Measurements from ENCODE around the gene PTGER4.

PTGER4 gene

DNA sequence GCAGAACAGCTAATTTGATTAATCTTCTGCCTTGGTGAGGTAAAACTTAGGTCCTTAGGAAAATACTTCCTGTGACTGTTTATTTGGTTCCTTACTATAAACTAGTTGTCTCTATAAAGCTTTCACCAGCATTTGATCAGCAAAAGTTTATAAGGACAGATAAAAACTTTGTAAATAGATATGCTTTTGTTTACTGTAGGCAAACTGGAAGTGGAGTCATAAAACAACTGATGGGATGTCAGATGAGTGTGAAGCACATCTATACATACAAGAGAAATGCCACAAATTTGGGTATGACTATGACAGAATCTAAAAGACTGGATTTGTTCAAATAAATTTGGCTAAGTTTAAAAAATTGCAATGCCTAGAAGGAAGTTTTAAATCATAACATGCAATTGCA lies 5.5 kb downstream of the PTGER4 start:
- no peaks in the 10 kb centered on the region for H3K36me3 ChIP-seq (ENCODE audit: insufficient read depth)

DNA sequence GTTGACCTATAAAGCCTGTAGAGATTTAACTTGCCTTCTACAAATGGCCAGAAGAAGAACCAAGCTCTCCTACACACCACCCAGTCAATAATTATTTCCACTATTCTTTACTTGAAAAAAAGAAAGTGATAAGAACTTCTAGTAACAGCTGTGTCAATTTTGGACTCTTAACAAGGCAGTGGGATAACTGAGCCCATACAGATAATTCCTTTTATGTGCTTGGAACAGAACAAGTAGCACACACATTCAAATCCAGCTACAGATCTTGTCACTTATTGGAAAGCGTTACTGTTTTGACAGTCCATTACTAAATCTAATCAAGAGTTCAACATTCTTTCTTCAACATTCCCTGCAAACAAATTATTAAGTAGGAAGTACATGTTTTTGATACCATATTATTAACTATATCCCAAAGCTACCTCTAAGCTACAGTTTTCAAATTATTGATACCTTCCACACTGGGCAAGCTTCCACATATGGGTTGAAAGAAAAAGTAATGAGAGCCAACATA lies 6.3 kb downstream of the PTGER4 start:
- peaks cover 58% of the 10 kb centered on the region for H3K4me1 ChIP-seq (ENCODE audit: low read depth, poor library complexity, severe bottlenecking)
- no peak overlapping the region for H3K9ac ChIP-seq
- TF ChIP-seq, protein P1, sequence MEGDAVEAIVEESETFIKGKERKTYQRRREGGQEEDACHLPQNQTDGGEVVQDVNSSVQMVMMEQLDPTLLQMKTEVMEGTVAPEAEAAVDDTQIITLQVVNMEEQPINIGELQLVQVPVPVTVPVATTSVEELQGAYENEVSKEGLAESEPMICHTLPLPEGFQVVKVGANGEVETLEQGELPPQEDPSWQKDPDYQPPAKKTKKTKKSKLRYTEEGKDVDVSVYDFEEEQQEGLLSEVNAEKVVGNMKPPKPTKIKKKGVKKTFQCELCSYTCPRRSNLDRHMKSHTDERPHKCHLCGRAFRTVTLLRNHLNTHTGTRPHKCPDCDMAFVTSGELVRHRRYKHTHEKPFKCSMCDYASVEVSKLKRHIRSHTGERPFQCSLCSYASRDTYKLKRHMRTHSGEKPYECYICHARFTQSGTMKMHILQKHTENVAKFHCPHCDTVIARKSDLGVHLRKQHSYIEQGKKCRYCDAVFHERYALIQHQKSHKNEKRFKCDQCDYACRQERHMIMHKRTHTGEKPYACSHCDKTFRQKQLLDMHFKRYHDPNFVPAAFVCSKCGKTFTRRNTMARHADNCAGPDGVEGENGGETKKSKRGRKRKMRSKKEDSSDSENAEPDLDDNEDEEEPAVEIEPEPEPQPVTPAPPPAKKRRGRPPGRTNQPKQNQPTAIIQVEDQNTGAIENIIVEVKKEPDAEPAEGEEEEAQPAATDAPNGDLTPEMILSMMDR (conservative IDR thresholded peaks at IDR 0.05; ENCODE audit: low read depth, low read length): no peak

More for the DNA sequence above, 5.5 kb downstream of the PTGER4 start:
- Histone ChIP-seq H3K79me2 (ENCODE audit: insufficient read depth, low read depth) (peaks cover 97% of the 10 kb centered on the region), H3K4me3 (IDR thresholded peaks at IDR 0.05; ENCODE audit: insufficient read depth, low read depth, low read length) (no peak overlapping the region), H3K4me2 (peak overlapping the region; percentile 88), H4K20me1 (ENCODE audit: insufficient read depth) (no peaks in the 10 kb centered on the region), H3K27ac (no peak overlapping the region), H3K4me1 (ENCODE audit: low read depth, poor library complexity, severe bottlenecking) (peaks cover 58% of the 10 kb centered on the region), H3K27me3 (ENCODE audit: insufficient read depth, low read depth) (no peaks in the 10 kb centered on the region), H3K9ac (no peak overlapping the region), H2AFZ (ENCODE audit: low read depth) (no peak overlapping the region)
- TF ChIP-seq, protein P1 (conservative IDR thresholded peaks at IDR 0.05; ENCODE audit: low read depth, low read length): no peak

DNA sequence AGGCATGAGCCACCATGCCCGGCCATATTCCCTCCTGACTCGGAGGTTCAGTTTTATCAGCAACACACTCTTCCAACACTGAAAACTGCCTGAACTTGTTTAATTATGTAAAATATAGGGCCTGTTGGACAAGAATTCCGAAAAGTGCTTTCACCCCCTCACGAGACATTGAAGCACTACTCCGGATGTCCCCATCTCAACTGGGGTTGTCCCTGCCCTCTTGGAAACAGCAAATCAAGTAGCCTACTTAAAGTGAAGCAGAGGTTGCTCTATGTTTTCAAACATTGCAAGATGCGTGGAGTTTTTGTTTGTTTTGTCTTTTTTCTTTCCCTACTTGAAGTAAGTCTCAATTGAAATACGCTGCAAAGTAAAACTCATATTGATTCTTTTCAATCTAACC lies 7.6 kb downstream of the PTGER4 start:
- no peak overlapping the region for H3K27ac ChIP-seq
- TF ChIP-seq, protein P1 (conservative IDR thresholded peaks at IDR 0.05; ENCODE audit: low read depth, low read length): no peak
- no peak overlapping the region for H3K4me3 ChIP-seq (IDR thresholded peaks at IDR 0.05; ENCODE audit: insufficient read depth, low read depth, low read length)
- peaks cover 58% of the 10 kb centered on the region for H3K4me1 ChIP-seq (ENCODE audit: low read depth, poor library complexity, severe bottlenecking)
- peak overlapping the region; percentile 33 for H3K4me2 ChIP-seq
- no peaks in the 10 kb centered on the region for H4K20me1 ChIP-seq (ENCODE audit: insufficient read depth)
- H2AFZ ChIP-seq (ENCODE audit: low read depth): no peak overlapping the region
- no peaks in the 10 kb centered on the region for H3K27me3 ChIP-seq (ENCODE audit: insufficient read depth, low read depth)
- no peaks in the 10 kb centered on the region for H3K36me3 ChIP-seq (ENCODE audit: insufficient read depth)
- H3K9ac ChIP-seq: no peak overlapping the region
- peaks cover 86% of the 10 kb centered on the region for H3K79me2 ChIP-seq (ENCODE audit: insufficient read depth, low read depth)

More for the DNA sequence above, 6.3 kb downstream of the PTGER4 start:
- Histone ChIP-seq H3K27me3 (ENCODE audit: insufficient read depth, low read depth) (no peaks in the 10 kb centered on the region), H3K4me2 (peak overlapping the region; percentile 46; the same call in 1 of the 2 replicates), H3K79me2 (ENCODE audit: insufficient read depth, low read depth) (peaks cover 97% of the 10 kb centered on the region), H4K20me1 (ENCODE audit: insufficient read depth) (no peaks in the 10 kb centered on the region), H3K4me3 (IDR thresholded peaks at IDR 0.05; ENCODE audit: insufficient read depth, low read depth, low read length) (no peak overlapping the region), H3K27ac (no peak overlapping the region), H3K36me3 (ENCODE audit: insufficient read depth) (no peaks in the 10 kb centered on the region), H2AFZ (ENCODE audit: low read depth) (no peak overlapping the region)

DNA sequence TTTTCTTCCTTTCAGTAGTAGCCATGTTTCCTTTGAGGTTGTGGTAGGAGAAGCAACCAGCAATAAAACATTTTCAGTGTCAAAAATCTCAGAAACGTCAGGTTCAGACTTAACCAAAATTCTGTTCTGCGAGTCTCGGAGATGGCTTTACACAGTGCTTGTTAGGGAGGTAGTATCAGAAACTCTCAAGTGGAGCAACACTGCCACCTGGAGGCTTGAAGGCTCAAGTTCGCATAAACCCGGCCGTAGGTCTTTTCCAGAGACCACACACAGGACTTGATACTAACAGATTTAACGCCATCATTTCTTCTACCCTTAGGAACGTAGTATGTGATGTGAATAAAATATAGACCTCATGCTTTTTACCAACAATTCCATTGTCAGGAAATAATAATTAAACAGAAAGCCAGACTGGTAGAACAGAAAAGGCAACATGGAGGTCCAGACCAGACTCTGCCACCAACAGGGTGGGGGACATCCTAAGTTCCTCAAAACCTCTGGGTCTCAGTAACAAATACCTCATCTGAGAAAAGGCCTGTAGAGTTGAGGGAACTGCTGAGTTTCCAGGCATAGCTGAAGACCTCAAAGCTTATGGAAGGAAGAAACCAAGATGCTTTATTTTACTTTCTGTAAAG lies 8.5 kb downstream of the PTGER4 start:
- H3K4me2 ChIP-seq: peak overlapping the region; percentile 33

More for the DNA sequence above, 8.5 kb downstream of the PTGER4 start:
- H2AFZ ChIP-seq (ENCODE audit: low read depth): no peak overlapping the region
- H3K4me3 ChIP-seq (IDR thresholded peaks at IDR 0.05; ENCODE audit: insufficient read depth, low read depth, low read length): no peak overlapping the region
- no peak overlapping the region for H3K9ac ChIP-seq
- peaks cover 78% of the 10 kb centered on the region for H3K79me2 ChIP-seq (ENCODE audit: insufficient read depth, low read depth)
- H3K36me3 ChIP-seq (ENCODE audit: insufficient read depth): no peaks in the 10 kb centered on the region
- TF ChIP-seq, protein P1 (conservative IDR thresholded peaks at IDR 0.05; ENCODE audit: low read depth, low read length): peak; percentile 94
- no peaks in the 10 kb centered on the region for H3K27me3 ChIP-seq (ENCODE audit: insufficient read depth, low read depth)
- no peak overlapping the region for H3K27ac ChIP-seq
- H4K20me1 ChIP-seq (ENCODE audit: insufficient read depth): no peaks in the 10 kb centered on the region
- peaks cover 49% of the 10 kb centered on the region for H3K4me1 ChIP-seq (ENCODE audit: low read depth, poor library complexity, severe bottlenecking)
